HG03097 (cell line): ENCODE measurements around the gene CDK18.

ENCODE experiments used
- ATAC-seq: cut with Tn5 transposase; IDR thresholded peaks from one replicate; pipeline ENCODE4 v1.9.1; 2021; ENCODE audit not compliant: unreplicated experiment, low FRiP score

The CDK18 gene

GRCh38 chr1:205502111-205502810 lies 2.2 kb upstream of the CDK18 start:
- ATAC-seq: no peak

- ATAC-seq: no peak
Measured at GRCh38 chr1:205502992-205503391, 1.5 kb upstream of the CDK18 start.

GRCh38 chr1:205505076-205505729 lies 734 bp downstream of the CDK18 start:
- no peak for ATAC-seq

- no peak for ATAC-seq
Measured at GRCh38 chr1:205505791-205506190, 1.3 kb downstream of the CDK18 start.

GRCh38 chr1:205506409-205507200 lies 2.1 kb downstream of the CDK18 start:
- no peak for ATAC-seq

GRCh38 chr1:205508227-205508714 lies 3.8 kb downstream of the CDK18 start:
- ATAC-seq: no peak

GRCh38 chr1:205510308-205510950 lies 6.0 kb downstream of the CDK18 start:
- no peak for ATAC-seq

GRCh38 chr1:205510951-205511330 lies 6.5 kb downstream of the CDK18 start:
- no peak for ATAC-seq

GRCh38 chr1:205512059-205513045 lies 7.9 kb downstream of the CDK18 start:
- ATAC-seq: no peak

GRCh38 chr1:205513774-205514173 lies 9.3 kb downstream of the CDK18 start:
- no peak for ATAC-seq

GRCh38 chr1:205514211-205515142 lies 10.0 kb downstream of the CDK18 start:
- no peak for ATAC-seq

- ATAC-seq: no peak
Measured at GRCh38 chr1:205515781-205516253, 11.3 kb downstream of the CDK18 start.

- ATAC-seq: no peak
Measured at GRCh38 chr1:205516362-205516761, 11.9 kb downstream of the CDK18 start.

- no peak for ATAC-seq
Measured at GRCh38 chr1:205517288-205517687, 12.8 kb downstream of the CDK18 start.

GRCh38 chr1:205517763-205518162 lies 13.3 kb downstream of the CDK18 start:
- no peak for ATAC-seq

GRCh38 chr1:205518661-205519540 lies 14.4 kb downstream of the CDK18 start:
- ATAC-seq: no peak

- ATAC-seq: no peak
Measured at GRCh38 chr1:205519541-205520131, 15.2 kb downstream of the CDK18 start.
